SHP77 (cell line): ENCODE results near the gene APIP.

Experiments
- DNase-seq, 2 experiments: peaks; one replicate each; lab custom pipeline; 2025; lab: John Stamatoyannopoulos, UW

APIP gene

DNA sequence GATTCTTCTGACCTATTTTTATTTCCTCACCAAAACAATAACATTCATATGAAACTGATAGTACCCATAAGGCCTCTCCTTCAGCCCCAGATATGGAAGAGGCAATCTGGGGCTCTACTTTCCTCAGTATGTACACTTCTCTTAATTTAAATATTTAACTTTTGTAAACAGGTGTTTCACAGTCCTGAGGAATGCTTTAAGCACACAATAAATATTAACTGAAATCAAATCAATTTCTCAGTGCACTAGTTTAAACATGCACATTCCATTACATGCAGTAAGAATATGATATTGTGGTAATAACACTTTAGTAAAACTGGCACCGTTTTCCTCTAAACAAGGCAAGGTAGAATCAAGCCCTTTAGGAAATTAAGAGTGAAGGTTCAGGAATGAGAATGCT lies 28.9 kb downstream of the APIP start:
- DNase-seq = no peak

DNA sequence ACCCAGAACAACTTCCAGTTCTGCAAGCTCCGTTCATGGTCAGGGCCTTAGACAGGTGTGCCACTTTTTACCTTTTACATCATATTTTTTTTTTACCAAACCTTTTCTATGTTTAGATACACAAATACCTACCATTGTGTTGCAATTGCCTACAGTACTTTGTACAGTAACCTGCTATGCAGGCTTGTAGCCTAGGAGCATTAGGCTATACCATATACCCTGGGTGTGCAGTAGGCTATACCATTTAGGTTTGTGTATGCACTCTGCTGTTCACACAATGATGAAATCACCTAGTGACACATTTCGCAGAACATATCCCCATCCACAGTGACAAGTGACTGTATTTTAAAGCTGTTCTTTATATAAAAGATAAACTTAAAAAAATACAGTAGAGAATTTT lies 29.6 kb downstream of the APIP start:
- no peak for DNase-seq

- DNase-seq = no peak
These were observed 34.3 kb downstream of the APIP start for GRCh38 chr11:34881900-34882299.

- DNase-seq = no peak
These were observed 38.7 kb downstream of the APIP start for GRCh38 chr11:34877375-34877975.

DNA sequence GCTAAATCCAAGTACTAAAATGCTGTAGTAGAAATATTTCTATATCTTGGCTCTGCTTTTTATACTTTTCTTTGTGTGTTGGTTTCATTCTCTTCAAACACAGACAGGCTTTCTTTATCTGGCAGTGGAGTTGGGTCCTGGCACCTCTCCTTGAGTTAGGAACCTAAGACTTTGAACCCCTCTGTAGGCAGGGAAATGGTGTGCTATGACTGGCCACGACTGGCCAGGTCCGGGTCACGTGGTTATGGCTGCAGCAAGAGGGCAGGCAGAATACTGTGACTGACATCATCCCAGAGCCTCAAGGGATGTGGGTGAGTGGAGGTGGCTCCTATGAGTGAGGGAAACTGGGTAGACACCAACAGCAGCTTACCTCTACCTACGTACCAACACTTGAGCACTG lies 42.0 kb downstream of the APIP start:
- no peak for DNase-seq

DNA sequence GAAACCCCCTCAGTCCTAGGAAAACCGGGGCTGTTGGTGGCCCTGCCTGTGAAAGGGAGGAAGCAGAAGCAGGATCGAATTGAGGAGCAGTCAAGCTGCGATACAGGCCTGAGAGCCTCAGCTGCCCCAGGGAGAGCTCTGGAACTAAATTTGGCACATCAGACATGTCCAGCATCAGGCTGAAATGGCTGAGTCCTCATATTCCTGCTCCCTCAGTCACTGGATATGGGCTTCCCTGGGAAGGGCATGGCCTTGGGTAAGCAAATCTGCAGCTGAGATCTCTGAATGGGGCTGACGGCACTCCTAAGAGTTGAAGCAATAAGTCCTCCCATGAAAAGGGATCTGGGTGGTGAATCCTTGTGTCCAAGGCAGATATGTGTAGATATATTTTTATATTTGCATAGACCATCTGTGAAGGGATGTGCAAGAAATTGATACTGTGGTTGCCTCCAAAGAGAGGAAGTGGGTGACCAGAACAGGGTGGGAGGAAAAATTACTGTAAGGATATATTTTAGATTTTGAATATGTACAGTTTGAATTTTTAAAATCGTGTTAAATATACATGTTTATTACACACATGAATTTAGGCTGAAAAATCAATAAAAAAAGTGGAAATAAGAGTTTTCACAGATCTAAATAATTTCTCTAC lies 45.5 kb downstream of the APIP start:
- no peak for DNase-seq

GRCh38 chr11:34869425-34869824 lies 46.8 kb downstream of the APIP start:
- no peak for DNase-seq

- DNase-seq = no peak
These were observed 49.8 kb downstream of the APIP start for GRCh38 chr11:34866375-34866774.

DNA sequence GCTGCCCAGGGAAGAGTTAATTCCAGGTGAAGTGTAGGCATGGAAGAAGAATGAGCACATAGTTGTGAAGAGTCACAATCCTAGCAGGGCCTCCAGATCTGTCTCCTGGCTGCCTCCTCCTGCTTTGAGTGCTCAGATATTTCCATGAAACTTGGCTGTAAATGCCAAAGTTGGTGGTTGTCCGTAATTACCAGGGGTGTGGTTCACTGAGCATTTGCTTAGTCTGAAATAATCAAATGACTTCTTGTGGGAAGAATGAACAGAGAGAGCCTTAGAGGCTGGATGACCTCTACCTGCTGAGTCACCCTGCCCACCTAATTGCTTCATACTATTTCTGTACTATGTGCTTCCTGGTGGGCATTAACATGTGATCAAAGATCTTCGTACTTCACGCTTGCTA lies 50.9 kb downstream of the APIP start:
- DNase-seq = no peak

- no peak for DNase-seq
These were observed 51.8 kb downstream of the APIP start for GRCh38 chr11:34864424-34864823.

DNA sequence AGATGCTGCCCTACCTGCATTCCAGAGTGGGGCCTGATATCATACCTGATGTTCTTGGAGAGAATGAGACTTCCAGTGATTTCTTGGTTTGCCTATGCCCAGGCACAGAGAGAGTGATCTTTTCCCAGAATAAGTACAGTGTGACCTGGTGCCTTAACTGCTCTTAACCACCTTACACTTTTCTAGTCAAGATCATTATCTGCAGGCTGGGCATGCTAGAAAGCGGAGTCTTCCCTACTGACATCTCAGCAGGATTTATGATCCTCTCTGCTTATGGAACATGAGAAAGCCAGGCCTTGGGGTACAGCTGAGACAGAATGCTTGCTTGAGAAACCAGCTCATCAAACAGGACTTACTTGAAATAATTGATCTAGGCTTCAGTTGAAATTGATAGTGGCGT lies 53.1 kb downstream of the APIP start:
- DNase-seq = no peak

DNA sequence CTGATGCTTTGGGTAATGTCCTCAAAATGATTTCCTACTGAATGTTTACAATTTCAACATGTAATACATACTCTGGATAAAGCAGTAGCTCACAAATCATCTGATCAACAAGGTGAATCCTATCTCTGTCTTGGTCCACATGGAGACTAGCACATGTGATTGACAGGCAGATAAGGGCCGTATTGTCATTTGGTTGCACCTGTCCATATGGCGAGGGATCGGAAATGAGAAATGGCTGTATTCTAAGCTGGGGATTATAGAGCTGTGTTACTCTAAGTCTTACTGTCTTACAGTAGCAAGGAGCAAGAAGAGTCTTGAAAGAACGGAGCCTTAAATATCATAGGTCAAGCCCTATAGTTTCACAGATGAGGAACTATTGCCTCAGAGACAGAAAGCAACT lies 55.7 kb downstream of the APIP start:
- no peak for DNase-seq

- DNase-seq = no peak
These were observed 56.1 kb downstream of the APIP start for GRCh38 chr11:34860034-34860433.

DNA sequence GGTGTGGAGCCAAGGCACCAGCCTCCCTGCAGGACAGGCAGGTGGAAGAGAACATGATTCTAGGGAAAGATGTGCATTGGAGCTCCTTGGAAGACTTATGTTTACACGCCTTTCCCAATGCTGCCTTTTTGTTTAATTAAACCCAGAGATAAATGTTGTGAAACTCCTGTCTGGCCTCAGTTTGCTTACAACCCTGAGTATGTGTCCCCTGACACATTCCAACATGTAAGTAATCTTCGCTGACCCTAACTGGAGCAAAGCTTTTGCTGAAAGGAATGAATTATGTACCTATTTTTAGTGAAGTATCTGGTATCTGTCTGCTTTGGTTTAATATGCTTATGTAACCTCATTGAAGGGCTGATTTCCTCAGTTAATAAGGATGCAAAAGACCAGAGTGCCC lies 56.7 kb downstream of the APIP start:
- DNase-seq = no peak

- no peak for DNase-seq
These were observed 58.7 kb downstream of the APIP start for GRCh38 chr11:34857463-34857862.

- DNase-seq = no peak
These were observed 59.9 kb downstream of the APIP start for GRCh38 chr11:34856251-34856650.

GRCh38 chr11:34855754-34856095 lies 60.5 kb downstream of the APIP start:
- DNase-seq = no peak

GRCh38 chr11:34855021-34855753 lies 61.0 kb downstream of the APIP start:
- DNase-seq = no peak

- DNase-seq = no peak
These were observed 64.3 kb downstream of the APIP start for GRCh38 chr11:34851916-34852315.

GRCh38 chr11:34850334-34850733 lies 65.8 kb downstream of the APIP start:
- no peak for DNase-seq

DNA sequence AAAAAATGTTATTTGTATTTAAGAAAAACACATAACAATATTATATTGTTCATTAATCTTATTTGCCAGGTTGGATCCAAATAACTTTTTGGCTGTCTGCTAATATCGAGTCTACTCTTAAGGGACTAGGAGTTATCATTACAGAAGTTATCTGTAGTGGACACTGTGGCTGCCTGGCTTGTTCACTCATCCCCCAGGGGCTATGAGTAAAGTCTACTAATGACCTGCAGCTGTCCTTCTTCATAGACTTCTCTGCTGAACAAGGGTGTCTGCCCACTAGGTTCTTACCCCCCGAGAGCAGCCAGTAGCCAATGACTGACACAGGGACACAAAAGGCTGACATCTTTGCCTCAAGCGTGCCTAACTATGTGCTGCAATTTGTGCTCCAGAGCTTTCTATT lies 69.7 kb downstream of the APIP start:
- no peak for DNase-seq

- DNase-seq = no peak
These were observed 71.6 kb downstream of the APIP start for GRCh38 chr11:34844463-34845112.

- DNase-seq = no peak
These were observed 72.9 kb downstream of the APIP start for GRCh38 chr11:34843271-34843670.
